ENCODE results near the gene ZNF319. TPM values are rescaled to one million over a fixed set of nuclear protein-coding genes. Genes with fewer than 3 reads are reported as not detected.

ZNF319 gene
- polyA plus RNA-seq, 3 donors = 1.9 to 11.5 (median 4.7) TPM

DNA sequence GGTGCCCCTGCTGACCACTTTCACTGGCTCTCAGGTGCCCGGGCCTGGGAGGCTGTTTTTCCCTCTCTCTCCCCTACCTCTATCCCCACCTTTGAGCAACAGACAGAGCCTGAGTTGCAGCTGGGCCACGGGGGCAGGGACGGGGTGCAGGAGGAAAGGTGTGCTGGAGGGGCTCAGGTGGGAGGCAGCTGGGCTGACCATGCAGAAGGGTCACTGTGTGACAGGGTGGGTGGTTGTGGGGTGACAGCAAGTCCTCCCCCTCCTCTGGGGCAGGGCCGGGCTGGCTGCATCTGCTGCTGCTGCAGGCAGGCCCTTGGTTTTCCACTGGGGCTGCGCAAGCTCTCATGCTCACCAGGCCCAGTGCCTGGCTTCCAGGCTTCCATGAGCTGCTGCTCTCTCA is 6.6 kb downstream of the ZNF319 start:
- H3K9me3 ChIP-seq (replicated peaks in 1 of 2; ENCODE audit: control insufficient read depth in 1 of 2, insufficient read depth in 1 of 2, low read length in 2 of 2) = no peaks in the 10 kb centered on the region
- peaks cover 39 to 47% of the 10 kb centered on the region in 2 donors for H3K4me1 ChIP-seq (ENCODE audit: control insufficient read depth in 1 of 2, insufficient read depth in 2 of 2, low read length in 2 of 2)
- H3K27me3 Mint-ChIP-seq (ENCODE audit: low read depth in 3 of 3) = no peaks in the 10 kb centered on the region
- peaks cover 30 to 43% of the 10 kb centered on the region in 2 donors for H3K36me3 Mint-ChIP-seq
- H3K79me2 ChIP-seq (ENCODE audit: insufficient read depth, low read length) = peaks cover 46% of the 10 kb centered on the region
- no peak overlapping the region for H3K4me3 Mint-ChIP-seq
- no peaks in the 10 kb centered on the region for H3K27me3 ChIP-seq (ENCODE audit: control insufficient read depth in 2 of 2, insufficient read depth in 2 of 2, low read length in 2 of 2)
- DNase-seq = no peak
- H3K9ac ChIP-seq (ENCODE audit: insufficient read depth, low read length, poor library complexity, severe bottlenecking) = peak overlapping the region; percentile 15
- peaks cover 0 to 2% (median 0%) of the 10 kb centered on the region in 7 donors for H3K9me3 Mint-ChIP-seq
- H3K4me1 Mint-ChIP-seq = peaks cover 49% of the 10 kb centered on the region
- H3K4me2 ChIP-seq (replicated peaks; ENCODE audit: extremely low read depth, low read length, poor library complexity, severe bottlenecking) = no peak overlapping the region
- 100% methylated on average over 2 of the region's 5 CpGs for WGBS (ENCODE audit: insufficient coverage)
- no peak overlapping the region for H2AFZ ChIP-seq (ENCODE audit: insufficient read depth, low read depth, low read length, poor library complexity, severe bottlenecking)
- no peak overlapping the region for H3K4me3 ChIP-seq (replicated peaks in 1 of 3; ENCODE audit: low read depth in 2 of 3, low read length in 3 of 3)
- TF ChIP-seq CTCF (IDR thresholded peaks at IDR 0.05) = no peak
- peak overlapping the region in 1 of 2 donors; percentile 55 for H3K27ac ChIP-seq (ENCODE audit: low read depth in 1 of 2, low read length in 2 of 2)
- intact Hi-C loops (cut with micrococcal nuclease) = no loop called here
- peaks cover 66% of the 10 kb centered on the region for H4K20me1 ChIP-seq (ENCODE audit: insufficient read depth, low read length)
- peak overlapping the region in 2 of 7 donors; percentile 15 to 63 for H3K27ac Mint-ChIP-seq
- peaks cover 27 to 36% of the 10 kb centered on the region in 2 donors for H3K36me3 ChIP-seq (replicated peaks in 1 of 2; ENCODE audit: control insufficient read depth in 1 of 2, insufficient read depth in 2 of 2, low read length in 2 of 2)

GRCh38 chr16:57993438-57993837 is 7.0 kb downstream of the ZNF319 start:
- Histone ChIP-seq H3K4me3 (replicated peaks in 1 of 3; ENCODE audit: low read depth in 2 of 3, low read length in 3 of 3) (no peak overlapping the region), H4K20me1 (ENCODE audit: insufficient read depth, low read length) (peaks cover 61% of the 10 kb centered on the region), H3K4me1 (ENCODE audit: control insufficient read depth in 1 of 2, insufficient read depth in 2 of 2, low read length in 2 of 2) (peaks cover 35 to 43% of the 10 kb centered on the region in 2 donors), H3K9ac (ENCODE audit: insufficient read depth, low read length, poor library complexity, severe bottlenecking) (no peak overlapping the region), H3K79me2 (ENCODE audit: insufficient read depth, low read length) (peaks cover 41% of the 10 kb centered on the region), H3K9me3 (replicated peaks in 1 of 2; ENCODE audit: control insufficient read depth in 1 of 2, insufficient read depth in 1 of 2, low read length in 2 of 2) (no peaks in the 10 kb centered on the region), H2AFZ (ENCODE audit: insufficient read depth, low read depth, low read length, poor library complexity, severe bottlenecking) (no peak overlapping the region), H3K27ac (ENCODE audit: low read depth in 1 of 2, low read length in 2 of 2) (peak overlapping the region in 1 of 2 donors; percentile 55), H3K4me2 (replicated peaks; ENCODE audit: extremely low read depth, low read length, poor library complexity, severe bottlenecking) (no peak overlapping the region), H3K36me3 (replicated peaks in 1 of 2; ENCODE audit: control insufficient read depth in 1 of 2, insufficient read depth in 2 of 2, low read length in 2 of 2) (peaks cover 27 to 36% of the 10 kb centered on the region in 2 donors), H3K27me3 (ENCODE audit: control insufficient read depth in 2 of 2, insufficient read depth in 2 of 2, low read length in 2 of 2) (no peaks in the 10 kb centered on the region)
- intact Hi-C loops (cut with micrococcal nuclease) = no loop called here
- WGBS (ENCODE audit: insufficient coverage) = 41% methylated on average over 4 of the region's 8 CpGs
- Mint-ChIP-seq H3K27ac (peak overlapping the region in 2 of 7 donors; percentile 8 to 15), H3K9me3 (peaks cover 0 to 2% (median 0%) of the 10 kb centered on the region in 7 donors), H3K4me3 (no peak overlapping the region), H3K27me3 (ENCODE audit: low read depth in 3 of 3) (no peaks in the 10 kb centered on the region), H3K36me3 (peaks cover 30 to 43% of the 10 kb centered on the region in 2 donors), H3K4me1 (peaks cover 45% of the 10 kb centered on the region)
- no peak for TF ChIP-seq CTCF (IDR thresholded peaks at IDR 0.05)
- DNase-seq = no peak

Data from CD14-positive monocyte (primary cell).